ENCODE data around the gene CSNK2A3.
"Not testable (repeated sequence)": the region's sequence is repeated elsewhere in the genome, so short reads cannot be mapped to it uniquely, and the experiment has no call there.

Gene CSNK2A3

DNA sequence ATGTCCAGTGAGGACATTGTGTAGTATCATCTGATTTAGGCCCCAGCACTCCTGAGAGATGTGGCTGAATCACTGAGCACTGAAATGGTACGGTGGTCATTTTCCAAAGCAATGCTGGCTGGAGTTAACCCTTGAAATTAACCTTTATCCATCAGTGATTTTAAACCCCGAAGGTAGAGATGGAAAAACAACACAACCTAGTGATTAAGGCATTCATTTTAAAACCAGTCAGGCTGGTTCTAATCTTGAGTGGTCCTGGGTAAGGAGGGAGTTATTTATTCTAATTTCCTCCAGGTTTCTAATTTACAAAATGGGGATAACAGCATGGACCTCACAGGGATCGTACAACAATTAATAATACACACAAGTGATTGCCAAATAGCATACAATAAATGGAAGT is 6.6 kb upstream of the CSNK2A3 start:
- H3K27ac ChIP-seq (ENCODE audit: low read length), result no peak overlapping the region
- no peak for DNase-seq
- H3K4me1 ChIP-seq (ENCODE audit: insufficient read depth, low read length), result no peaks in the 10 kb centered on the region
- H3K9ac ChIP-seq (ENCODE audit: low read depth, low read length), result no peak overlapping the region
- peaks cover 3% of the 10 kb centered on the region for H3K27me3 ChIP-seq (ENCODE audit: insufficient read depth, low read length, poor library complexity)
- H3K36me3 ChIP-seq (ENCODE audit: insufficient read depth, low read length), result no peaks in the 10 kb centered on the region
- H3K4me3 ChIP-seq (ENCODE audit: low read depth in 1 of 2, low read length in 2 of 2), result no peak overlapping the region
- H3K9me3 ChIP-seq (ENCODE audit: insufficient read depth, low read length, severe bottlenecking), result no peaks in the 10 kb centered on the region
- no peak overlapping the region for H2AFZ ChIP-seq (ENCODE audit: low read depth, low read length)
- H4K20me1 ChIP-seq (ENCODE audit: insufficient read depth, low read length), result no peaks in the 10 kb centered on the region
- no peak overlapping the region for H3K4me2 ChIP-seq (ENCODE audit: insufficient read depth, low read length)
- H3K79me2 ChIP-seq (ENCODE audit: insufficient read depth, low read length), result no peaks in the 10 kb centered on the region
- TF ChIP-seq CTCF (IDR thresholded peaks at IDR 0.05; ENCODE audit: borderline replicate concordance, extremely low read depth, low read length, poor library complexity, severe bottlenecking), result no peak
- TF ChIP-seq EZH2 (IDR thresholded peaks at IDR 0.05; ENCODE audit: borderline replicate concordance, low read depth, low read length, severe bottlenecking), result no peak
- no peak for ATAC-seq (ENCODE audit: insufficient read depth, low read depth)

- Histone ChIP-seq H3K36me3 (ENCODE audit: insufficient read depth, low read length) (no peaks in the 10 kb centered on the region), H4K20me1 (ENCODE audit: insufficient read depth, low read length) (no peaks in the 10 kb centered on the region), H3K9ac (ENCODE audit: low read depth, low read length) (no peak overlapping the region), H2AFZ (ENCODE audit: low read depth, low read length) (no peak overlapping the region), H3K4me1 (ENCODE audit: insufficient read depth, low read length) (no peaks in the 10 kb centered on the region), H3K9me3 (ENCODE audit: insufficient read depth, low read length, severe bottlenecking) (no peaks in the 10 kb centered on the region), H3K27ac (ENCODE audit: low read length) (no peak overlapping the region), H3K27me3 (ENCODE audit: insufficient read depth, low read length, poor library complexity) (peaks cover 3% of the 10 kb centered on the region), H3K79me2 (ENCODE audit: insufficient read depth, low read length) (no peaks in the 10 kb centered on the region), H3K4me2 (ENCODE audit: insufficient read depth, low read length) (no peak overlapping the region), H3K4me3 (ENCODE audit: low read depth in 1 of 2, low read length in 2 of 2) (no peak overlapping the region)
- DNase-seq (no peak), ATAC-seq (ENCODE audit: insufficient read depth, low read depth) (no peak)
- TF ChIP-seq CTCF (IDR thresholded peaks at IDR 0.05; ENCODE audit: borderline replicate concordance, extremely low read depth, low read length, poor library complexity, severe bottlenecking), result no peak
- no peak for TF ChIP-seq EZH2 (IDR thresholded peaks at IDR 0.05; ENCODE audit: borderline replicate concordance, low read depth, low read length, severe bottlenecking)
These were observed 3.8 kb upstream of the CSNK2A3 start for GRCh38 chr11:11356842-11357241.

DNA sequence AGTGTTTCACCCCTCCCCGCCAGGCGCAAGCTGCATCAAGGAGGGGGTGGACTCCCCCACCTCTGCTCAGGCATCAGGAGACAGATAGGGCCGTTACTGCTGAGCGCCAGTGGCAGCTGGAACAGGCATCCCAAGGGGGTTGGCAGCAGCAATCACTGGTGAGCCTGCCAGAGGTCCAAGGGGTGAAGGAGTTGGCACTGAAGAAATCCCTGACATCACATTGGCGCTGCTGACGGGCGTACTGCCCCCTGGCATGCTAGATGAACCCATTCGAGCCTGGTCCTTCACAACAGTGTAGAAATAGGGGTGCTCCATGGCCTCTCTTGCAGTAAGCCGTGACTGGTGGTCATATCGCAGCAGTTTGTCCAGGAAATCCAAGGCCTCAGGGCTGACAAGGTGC is 1.2 kb downstream of the CSNK2A3 start:
- not testable (repeated sequence) for H3K4me3 ChIP-seq (ENCODE audit: low read depth in 1 of 2, low read length in 2 of 2); H4K20me1 ChIP-seq (ENCODE audit: insufficient read depth, low read length); H3K79me2 ChIP-seq (ENCODE audit: insufficient read depth, low read length); H3K4me1 ChIP-seq (ENCODE audit: insufficient read depth, low read length); H3K9me3 ChIP-seq (ENCODE audit: insufficient read depth, low read length, severe bottlenecking); H3K27me3 ChIP-seq (ENCODE audit: insufficient read depth, low read length, poor library complexity); DNase-seq; H3K36me3 ChIP-seq (ENCODE audit: insufficient read depth, low read length); ATAC-seq (ENCODE audit: insufficient read depth, low read depth); H3K9ac ChIP-seq (ENCODE audit: low read depth, low read length); H3K27ac ChIP-seq (ENCODE audit: low read length); H3K4me2 ChIP-seq (ENCODE audit: insufficient read depth, low read length); H2AFZ ChIP-seq (ENCODE audit: low read depth, low read length)

- Histone ChIP-seq H3K9me3 (ENCODE audit: insufficient read depth, low read length, severe bottlenecking) (no peaks in the 10 kb centered on the region), H3K4me3 (ENCODE audit: low read depth in 1 of 2, low read length in 2 of 2) (no peak overlapping the region), H3K9ac (ENCODE audit: low read depth, low read length) (no peak overlapping the region), H3K4me2 (ENCODE audit: insufficient read depth, low read length) (no peak overlapping the region), H3K79me2 (ENCODE audit: insufficient read depth, low read length) (no peaks in the 10 kb centered on the region), H3K4me1 (ENCODE audit: insufficient read depth, low read length) (no peaks in the 10 kb centered on the region), H3K27ac (ENCODE audit: low read length) (no peak overlapping the region), H4K20me1 (ENCODE audit: insufficient read depth, low read length) (no peaks in the 10 kb centered on the region), H3K27me3 (ENCODE audit: insufficient read depth, low read length, poor library complexity) (peaks cover 2% of the 10 kb centered on the region), H2AFZ (ENCODE audit: low read depth, low read length) (no peak overlapping the region), H3K36me3 (ENCODE audit: insufficient read depth, low read length) (no peaks in the 10 kb centered on the region)
- ATAC-seq (ENCODE audit: insufficient read depth, low read depth) (no peak), DNase-seq (no peak)
- TF ChIP-seq CTCF (IDR thresholded peaks at IDR 0.05; ENCODE audit: borderline replicate concordance, extremely low read depth, low read length, poor library complexity, severe bottlenecking) (no peak), EZH2 (IDR thresholded peaks at IDR 0.05; ENCODE audit: borderline replicate concordance, low read depth, low read length, severe bottlenecking) (no peak)
These were observed 1.9 kb downstream of the CSNK2A3 start for GRCh38 chr11:11351042-11351586.

Data from DND-41 (cell line).